Coronary artery (tissue), 2 donors: ENCODE measurements around the gene UBE2L3.

Source experiments
- DNase-seq: peaks from one replicate; pipeline ENCODE4 v3.0.0-alpha.2; 2017; ENCODE audit warnings: low spot score
- H3K27ac ChIP-seq, 2 donors: fragments of 200-600 bp; sonication (generic); one replicate each; pipeline ENCODE4 v1.5.1; 2016 to 2019
- H3K4me3 ChIP-seq: fragments of 200-600 bp; sonication (generic); 2 replicates; pipeline ENCODE4 v1.5.1; 2016; ENCODE audit warnings: mild to moderate bottlenecking, moderate library complexity
- TF ChIP-seq, protein P1 (sequence below): fragments of 200-600 bp; sonication (generic); IDR thresholded peaks from one replicate; pipeline ENCODE4 v1.5.1; 2019; ENCODE audit warnings: antibody characterized with exemption

The UBE2L3 gene

DNA sequence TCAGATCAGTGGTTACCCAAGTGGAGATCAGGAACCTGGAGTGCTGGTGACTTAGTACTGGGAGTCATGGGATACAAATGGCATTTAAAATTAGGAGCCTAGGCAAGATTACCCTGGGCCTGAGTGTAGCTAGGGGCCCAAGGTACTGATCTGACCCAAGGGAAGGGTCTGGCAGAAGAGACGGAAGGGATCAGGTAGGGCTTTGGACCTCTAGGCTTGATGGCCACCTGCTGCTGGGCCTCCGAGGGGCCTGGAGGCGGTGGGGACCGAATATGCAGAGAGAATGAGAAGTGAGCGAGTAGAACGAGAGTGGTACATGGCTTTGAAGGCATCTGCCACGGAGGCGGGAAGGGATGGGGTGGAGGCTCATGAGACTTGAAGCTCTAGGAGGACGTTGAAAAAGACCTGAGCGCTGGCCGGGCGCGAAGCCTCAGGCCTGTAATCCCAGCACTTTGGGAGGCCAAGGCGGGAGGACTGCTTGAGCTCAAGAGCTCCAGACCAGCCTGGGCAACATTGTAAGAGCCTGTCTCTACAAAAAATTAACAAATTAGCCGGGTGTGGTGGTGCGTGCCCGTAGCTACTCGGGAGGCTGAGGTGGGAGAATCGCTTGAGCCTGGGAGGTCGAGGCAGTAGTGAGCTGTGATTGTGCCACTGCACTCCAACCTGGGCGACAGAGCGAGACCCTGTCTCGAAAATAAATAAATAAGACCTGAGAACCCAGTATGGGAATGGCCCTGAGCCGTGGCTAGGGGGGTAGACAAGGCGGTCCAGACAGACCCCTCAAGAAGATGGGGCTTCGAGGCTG lies 97.7 kb downstream of the UBE2L3 start:
- no peak for DNase-seq
- TF ChIP-seq, protein P1, sequence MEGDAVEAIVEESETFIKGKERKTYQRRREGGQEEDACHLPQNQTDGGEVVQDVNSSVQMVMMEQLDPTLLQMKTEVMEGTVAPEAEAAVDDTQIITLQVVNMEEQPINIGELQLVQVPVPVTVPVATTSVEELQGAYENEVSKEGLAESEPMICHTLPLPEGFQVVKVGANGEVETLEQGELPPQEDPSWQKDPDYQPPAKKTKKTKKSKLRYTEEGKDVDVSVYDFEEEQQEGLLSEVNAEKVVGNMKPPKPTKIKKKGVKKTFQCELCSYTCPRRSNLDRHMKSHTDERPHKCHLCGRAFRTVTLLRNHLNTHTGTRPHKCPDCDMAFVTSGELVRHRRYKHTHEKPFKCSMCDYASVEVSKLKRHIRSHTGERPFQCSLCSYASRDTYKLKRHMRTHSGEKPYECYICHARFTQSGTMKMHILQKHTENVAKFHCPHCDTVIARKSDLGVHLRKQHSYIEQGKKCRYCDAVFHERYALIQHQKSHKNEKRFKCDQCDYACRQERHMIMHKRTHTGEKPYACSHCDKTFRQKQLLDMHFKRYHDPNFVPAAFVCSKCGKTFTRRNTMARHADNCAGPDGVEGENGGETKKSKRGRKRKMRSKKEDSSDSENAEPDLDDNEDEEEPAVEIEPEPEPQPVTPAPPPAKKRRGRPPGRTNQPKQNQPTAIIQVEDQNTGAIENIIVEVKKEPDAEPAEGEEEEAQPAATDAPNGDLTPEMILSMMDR = no peak
- H3K27ac ChIP-seq = peak overlapping the region; percentile 88 to 94
- H3K4me3 ChIP-seq = peak overlapping the region; percentile 85

DNA sequence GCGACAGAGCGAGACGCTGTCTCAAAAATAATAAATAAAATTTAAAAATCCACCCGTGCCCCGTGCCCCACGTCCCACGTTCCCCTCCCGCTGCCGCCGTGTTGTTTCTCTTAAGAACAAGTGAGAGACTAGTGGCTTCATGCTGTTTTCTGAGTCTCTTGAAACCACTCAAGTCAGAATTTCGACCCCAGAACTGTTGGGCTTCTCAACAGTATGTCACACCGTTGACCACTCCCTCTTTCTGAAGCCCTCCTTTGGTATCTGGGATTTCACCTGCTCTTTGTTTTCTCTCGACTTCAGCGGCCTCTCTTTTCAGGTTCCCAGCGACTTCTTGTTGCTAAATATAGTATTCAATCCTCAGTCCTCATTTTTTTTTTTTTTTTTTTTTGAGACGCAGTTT lies 99.3 kb downstream of the UBE2L3 start:
- TF ChIP-seq, protein P1 = no peak
- Histone ChIP-seq H3K4me3 (peak overlapping the region; percentile 85), H3K27ac (no peak overlapping the region)
- DNase-seq = no peak

DNA sequence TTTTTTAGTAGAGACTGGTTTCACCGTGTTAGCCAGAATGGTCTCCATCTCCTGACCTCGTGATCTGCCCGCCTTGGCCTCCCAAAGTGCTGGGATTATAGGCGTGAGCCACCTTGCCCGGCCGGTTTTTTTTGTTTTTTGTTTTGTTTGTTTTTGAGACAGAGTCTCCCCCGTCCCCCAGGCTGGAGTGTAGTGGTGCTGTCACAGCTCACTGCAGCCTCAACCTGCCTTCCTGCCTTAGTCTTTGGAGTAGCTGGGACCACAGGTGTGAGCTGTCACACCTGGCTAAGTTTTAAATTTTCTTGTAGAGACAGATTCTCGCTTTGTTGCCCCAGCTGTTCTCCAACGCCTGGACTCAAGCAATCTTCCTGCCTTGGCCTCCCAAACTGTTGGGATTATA lies 101.5 kb downstream of the UBE2L3 start:
- TF ChIP-seq, protein P1 = no peak
- H3K4me3 ChIP-seq = no peak overlapping the region
- no peak overlapping the region for H3K27ac ChIP-seq
- no peak for DNase-seq

DNA sequence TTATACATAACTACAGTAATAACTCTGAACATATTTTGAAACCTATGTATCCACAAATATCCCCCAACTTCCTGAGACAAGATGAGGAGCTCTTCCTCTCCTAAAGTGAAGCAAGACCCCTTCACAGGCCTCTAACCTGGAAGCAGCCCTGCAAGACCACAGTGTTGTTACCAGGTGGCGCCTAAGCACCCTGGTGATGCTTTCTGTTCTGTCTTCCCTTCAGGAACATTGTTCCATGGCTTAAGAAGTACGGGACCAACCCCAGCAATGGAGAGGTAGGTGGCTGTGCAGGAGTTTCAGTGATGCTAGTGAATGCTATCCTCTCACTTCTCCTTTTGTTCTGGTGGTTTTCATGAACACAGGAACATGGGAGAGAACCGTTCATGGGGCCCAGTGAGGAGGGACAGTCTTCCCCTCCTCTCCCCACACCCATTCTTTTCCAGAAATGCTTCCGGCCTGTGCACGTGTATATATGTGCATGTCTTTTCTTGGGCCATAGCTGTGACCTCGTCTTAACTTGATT lies 104.7 kb downstream of the UBE2L3 start:
- DNase-seq = no peak
- H3K4me3 ChIP-seq = no peak overlapping the region
- H3K27ac ChIP-seq = no peak overlapping the region
- TF ChIP-seq, protein P1 = no peak
